HL-60 (cell line): Measurements from ENCODE around the gene ZBTB49.

Experiments
- GABPA ChIP-seq: IDR thresholded peaks from 2 replicates; pipeline ENCODE4 v1.6.1; 2012; ENCODE audit warnings: low read depth
- POLR2AphosphoS5 ChIP-seq: IDR thresholded peaks from 2 replicates; pipeline ENCODE4 v1.6.1; 2012; ENCODE audit warnings: low read depth
- REST ChIP-seq: IDR thresholded peaks from 2 replicates; pipeline ENCODE4 v1.6.1; 2012; ENCODE audit warnings: low read depth; ENCODE audit not compliant: insufficient replicate concordance
- SPI1 ChIP-seq: IDR thresholded peaks from 2 replicates; pipeline ENCODE4 v1.6.1; 2012; ENCODE audit warnings: low read depth, mild to moderate bottlenecking, borderline replicate concordance
- TF ChIP-seq, protein P1 (sequence below): IDR thresholded peaks from one replicate; pipeline ENCODE4 v1.5.1; 2011; ENCODE audit warnings: low read length, control low read depth, inconsistent platforms; ENCODE audit not compliant: insufficient read depth

DNA sequence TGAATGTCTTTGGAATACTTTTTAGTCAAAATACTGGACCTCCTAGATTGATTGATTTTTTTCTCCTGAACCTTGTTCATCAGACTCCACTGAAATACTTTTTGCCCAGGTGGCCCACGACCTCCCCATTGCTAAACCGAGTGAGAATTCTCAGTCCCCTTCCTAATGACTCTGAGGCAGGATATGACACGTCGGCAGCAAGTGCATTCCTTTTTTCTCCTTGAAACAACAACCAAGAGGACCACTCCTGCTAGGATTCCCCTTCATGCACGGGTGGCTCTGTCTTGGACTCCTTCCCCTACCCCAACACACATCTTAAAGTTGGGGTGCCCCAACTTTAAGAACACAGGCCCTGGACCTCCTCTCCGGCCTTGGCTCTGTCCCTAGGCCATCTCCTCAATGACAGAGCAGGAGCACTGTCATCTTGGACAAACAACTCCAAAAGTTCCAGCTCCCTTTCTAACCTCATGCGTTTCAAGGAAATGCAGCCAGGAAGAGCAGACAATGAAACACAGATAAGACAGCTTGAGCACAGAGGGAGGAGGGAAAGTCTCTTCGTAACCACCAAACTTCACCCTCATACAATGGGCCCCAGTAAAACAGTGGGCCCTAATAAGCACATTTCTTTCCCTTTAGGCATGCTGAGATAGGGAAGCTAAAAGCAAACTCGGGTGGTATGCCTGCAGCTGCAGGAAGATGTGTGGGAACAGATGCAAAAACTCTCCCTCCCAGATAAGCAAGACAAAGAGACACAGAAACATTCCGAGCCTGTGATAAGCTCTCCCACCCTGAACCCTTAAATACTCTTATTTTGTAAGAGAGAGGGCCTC is 33.9 kb downstream of the ZBTB49 start:
- TF ChIP-seq, protein P1, sequence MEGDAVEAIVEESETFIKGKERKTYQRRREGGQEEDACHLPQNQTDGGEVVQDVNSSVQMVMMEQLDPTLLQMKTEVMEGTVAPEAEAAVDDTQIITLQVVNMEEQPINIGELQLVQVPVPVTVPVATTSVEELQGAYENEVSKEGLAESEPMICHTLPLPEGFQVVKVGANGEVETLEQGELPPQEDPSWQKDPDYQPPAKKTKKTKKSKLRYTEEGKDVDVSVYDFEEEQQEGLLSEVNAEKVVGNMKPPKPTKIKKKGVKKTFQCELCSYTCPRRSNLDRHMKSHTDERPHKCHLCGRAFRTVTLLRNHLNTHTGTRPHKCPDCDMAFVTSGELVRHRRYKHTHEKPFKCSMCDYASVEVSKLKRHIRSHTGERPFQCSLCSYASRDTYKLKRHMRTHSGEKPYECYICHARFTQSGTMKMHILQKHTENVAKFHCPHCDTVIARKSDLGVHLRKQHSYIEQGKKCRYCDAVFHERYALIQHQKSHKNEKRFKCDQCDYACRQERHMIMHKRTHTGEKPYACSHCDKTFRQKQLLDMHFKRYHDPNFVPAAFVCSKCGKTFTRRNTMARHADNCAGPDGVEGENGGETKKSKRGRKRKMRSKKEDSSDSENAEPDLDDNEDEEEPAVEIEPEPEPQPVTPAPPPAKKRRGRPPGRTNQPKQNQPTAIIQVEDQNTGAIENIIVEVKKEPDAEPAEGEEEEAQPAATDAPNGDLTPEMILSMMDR: no peak
- TF ChIP-seq SPI1 (no peak), POLR2AphosphoS5 (no peak), REST (no peak), GABPA (no peak)
